H1 (cell line): ENCODE measurements around the gene SMS. TPM values are rescaled to one million over a fixed set of nuclear protein-coding genes. Genes with fewer than 3 reads are reported as not detected.
A peak's percentile ranks its signal among the peaks of the same experiment; 100 is the strongest.

Source experiments
- CTCF ChIA-PET: fragments of 300-600 bp; sonication (Branson Sonifier 250); formaldehyde crosslinking; loops from one replicate; lab custom pipeline; 2021; ENCODE audit not compliant: partially characterized antibody; lab: Charles Lee
- POLR2A ChIA-PET: fragments of 300-600 bp; sonication (Branson Sonifier 250); formaldehyde crosslinking; loops from one replicate; lab custom pipeline; 2021; ENCODE audit warnings: inconsistent platforms; ENCODE audit not compliant: partially characterized antibody; lab: Charles Lee
- DNase-seq, 2 experiments: peaks; one replicate each; pipeline versions ENCODE4 v3.0.0 to v3.0.0-alpha.2; 2010 to 2022; ENCODE audit warnings: low spot score in 2 of 2, low read depth in 1 of 2, mixed read lengths in 1 of 2
- FAIRE-seq: peaks from 2 replicates; lab custom pipeline; 2011; peaks lifted over from hg19 to GRCh38; lab: Jason Lieb, UNC
- H2AFZ ChIP-seq: 2 replicates; pipeline ENCODE4 v1.8.1; 2012; ENCODE audit warnings: low read length, inconsistent platforms
- H2AK5ac ChIP-seq: 2 replicates; pipeline ENCODE4 v1.6.1; 2013; ENCODE audit warnings: low read depth, low read length
- H2BK120ac ChIP-seq: replicated peaks from 2 replicates; pipeline ENCODE3; 2013; ENCODE audit warnings: low read depth, low read length, inconsistent platforms
- H2BK12ac ChIP-seq: 2 replicates; pipeline ENCODE4 v1.6.1; 2013; ENCODE audit warnings: low read depth, low read length
- H2BK15ac ChIP-seq: 2 replicates; pipeline ENCODE4 v1.6.1; 2013; ENCODE audit warnings: low read length
- H2BK20ac ChIP-seq: 2 replicates; pipeline ENCODE4 v1.6.1; 2013; ENCODE audit warnings: low read length
- H2BK5ac ChIP-seq: 2 replicates; pipeline ENCODE4 v1.6.1; 2013; ENCODE audit warnings: low read depth, low read length
- H3K14ac ChIP-seq: 2 replicates; pipeline ENCODE4 v1.6.1; 2013; ENCODE audit warnings: inconsistent platforms; ENCODE audit not compliant: insufficient read length
- H3K18ac ChIP-seq: 2 replicates; pipeline ENCODE4 v1.6.1; 2013; ENCODE audit warnings: low read length; ENCODE audit errors: extremely low read depth
- H3K23ac ChIP-seq: 2 replicates; pipeline ENCODE4 v1.6.1; 2013; ENCODE audit warnings: inconsistent platforms; ENCODE audit not compliant: insufficient read length
- H3K23me2 ChIP-seq: 2 replicates; pipeline ENCODE4 v1.6.1; 2013; ENCODE audit warnings: low read depth, low read length
- H3K27ac ChIP-seq: 2 replicates; pipeline ENCODE4 v1.6.1; 2011; ENCODE audit warnings: low read depth, low read length, inconsistent platforms
- H3K27me3 ChIP-seq, 4 experiments: replicated peaks in 1 of 4; 1 replicate in 1 of 4; 2 replicates in 3 of 4; pipeline versions ENCODE4 v1.6.1 to v1.8.1; 2011 to 2013; ENCODE audit warnings: low read length in 3 of 4, mild to moderate bottlenecking in 3 of 4, inconsistent platforms in 2 of 4, mixed read lengths in 2 of 4, moderate library complexity in 1 of 4; ENCODE audit not compliant: control insufficient read depth in 3 of 4, insufficient read depth in 3 of 4; ENCODE audit errors: extremely low read depth in 1 of 4
- H3K36me3 ChIP-seq, 4 experiments: 2 replicates each; pipeline versions ENCODE4 v1.6.1 to v1.8.1; 2011 to 2013; ENCODE audit warnings: mild to moderate bottlenecking in 4 of 4, low read length in 3 of 4, moderate library complexity in 2 of 4, control low read depth in 1 of 4, inconsistent platforms in 1 of 4; ENCODE audit not compliant: insufficient read depth in 4 of 4, control insufficient read depth in 2 of 4
- H3K4ac ChIP-seq: replicated peaks from 2 replicates; pipeline ENCODE3; 2013; ENCODE audit warnings: low read length, low read depth, mixed read lengths, inconsistent platforms; ENCODE audit not compliant: insufficient read length
- H3K4me1 ChIP-seq, 4 experiments: replicated peaks in 1 of 4; 1 replicate in 1 of 4; 2 replicates in 3 of 4; pipeline versions ENCODE4 v1.6.1 to v1.8.1; 2011 to 2013; ENCODE audit warnings: low read length in 3 of 4, inconsistent platforms in 2 of 4, mixed read lengths in 1 of 4; ENCODE audit not compliant: insufficient read depth in 4 of 4, control insufficient read depth in 3 of 4
- H3K4me2 ChIP-seq, 2 experiments: 2 replicates each; pipeline versions ENCODE4 v1.6.1 to v1.8.1; 2011 to 2013; ENCODE audit warnings: low read depth in 2 of 2, low read length in 2 of 2, control low read depth in 1 of 2, inconsistent platforms in 1 of 2, mild to moderate bottlenecking in 1 of 2; ENCODE audit not compliant: insufficient read depth in 1 of 2
- H3K4me3 ChIP-seq, 4 experiments: fragments of 200-600, 300-600 bp in 1 of 4; sonication (generic), shearing (Covaris generic), sonication (Bioruptor Twin) in 1 of 4; 2 replicates each; pipeline versions ENCODE4 v1.5.1 to v1.8.1; 2011 to 2016; ENCODE audit warnings: low read length in 4 of 4, low read depth in 3 of 4, control low read depth in 2 of 4, inconsistent platforms in 2 of 4, mild to moderate bottlenecking in 2 of 4, mixed read lengths in 1 of 4, moderate library complexity in 1 of 4; ENCODE audit not compliant: insufficient read depth in 2 of 4; ENCODE audit errors: extremely low read depth in 1 of 4
- H3K56ac ChIP-seq: replicated peaks from 2 replicates; pipeline ENCODE3; 2013; ENCODE audit warnings: low read depth, mild to moderate bottlenecking, mixed read lengths, low read length, inconsistent platforms; ENCODE audit not compliant: insufficient read length
- H3K79me1 ChIP-seq: 2 replicates; pipeline ENCODE4 v1.6.1; 2013; ENCODE audit warnings: low read depth, low read length, control low read depth
- H3K79me2 ChIP-seq, 2 experiments: 2 replicates each; pipeline versions ENCODE4 v1.6.1 to v1.8.1; 2012 to 2013; ENCODE audit warnings: low read length in 2 of 2, mild to moderate bottlenecking in 2 of 2, inconsistent platforms in 1 of 2; ENCODE audit not compliant: insufficient read depth in 2 of 2, control insufficient read depth in 1 of 2
- H3K9ac ChIP-seq, 4 experiments: replicated peaks in 1 of 4; 1 replicate in 1 of 4; 2 replicates in 3 of 4; pipeline versions ENCODE4 v1.6.1 to v1.8.1; 2011 to 2013; ENCODE audit warnings: low read depth in 3 of 4, low read length in 3 of 4, control low read depth in 2 of 4, mild to moderate bottlenecking in 2 of 4, moderate library complexity in 2 of 4, inconsistent platforms in 1 of 4; ENCODE audit errors: extremely low read depth in 1 of 4
- H3K9me3 ChIP-seq, 2 experiments: 2 replicates each; pipeline versions ENCODE4 v1.6.1 to v1.8.1; 2012 to 2013; ENCODE audit warnings: mild to moderate bottlenecking in 2 of 2, moderate library complexity in 2 of 2, control low read depth in 1 of 2, inconsistent platforms in 1 of 2, low read depth in 1 of 2, low read length in 1 of 2, mixed read lengths in 1 of 2; ENCODE audit not compliant: insufficient read depth in 2 of 2
- H4K20me1 ChIP-seq, 2 experiments: replicated peaks in 1 of 2; 2 replicates each; pipeline versions ENCODE3 to v1.8.1; 2011 to 2013; ENCODE audit warnings: inconsistent platforms in 2 of 2, low read length in 2 of 2, mild to moderate bottlenecking in 1 of 2; ENCODE audit not compliant: insufficient read depth in 2 of 2, control insufficient read depth in 1 of 2
- H4K5ac ChIP-seq: 2 replicates; pipeline ENCODE4 v1.6.1; 2013; ENCODE audit warnings: low read length, low read depth, mixed read lengths, inconsistent platforms; ENCODE audit not compliant: insufficient read length
- H4K8ac ChIP-seq: 2 replicates; pipeline ENCODE4 v1.8.0; 2013; ENCODE audit warnings: mild to moderate bottlenecking, moderate library complexity, low read length, inconsistent platforms; ENCODE audit not compliant: insufficient read depth; ENCODE audit errors: extremely low read depth
- H4K91ac ChIP-seq: replicated peaks from 2 replicates; pipeline ENCODE3; 2013; ENCODE audit warnings: low read length, mixed read lengths, inconsistent platforms; ENCODE audit not compliant: insufficient read length
- BRCA1 ChIP-seq: IDR thresholded peaks from 2 replicates; pipeline ENCODE4 v1.6.1; 2012; ENCODE audit warnings: low read depth, low read length, improper control_type of control experiment
- CBX5 ChIP-seq: fragments of 300-800, 300-1000 bp; sonication (generic); IDR thresholded peaks from 2 replicates; pipeline ENCODE4 v1.7.1; 2016; ENCODE audit warnings: antibody characterized with exemption, low read length, low read depth
- CTCF ChIP-seq, 3 experiments: IDR thresholded peaks; 1 replicate in 2 of 3; 2 replicates in 1 of 3; pipeline versions ENCODE4 v1.5.1 to v1.6.1; 2011; ENCODE audit warnings: low read length in 3 of 3, mild to moderate bottlenecking in 3 of 3, inconsistent platforms in 2 of 3, low read depth in 1 of 3, moderate library complexity in 1 of 3; ENCODE audit not compliant: insufficient read depth in 1 of 3; ENCODE audit errors: control extremely low read depth in 1 of 3
- POLR2A ChIP-seq, 2 experiments: IDR thresholded peaks; 1 replicate in 1 of 2; 2 replicates in 1 of 2; pipeline ENCODE4 v1.6.1; 2011; ENCODE audit warnings: low read depth in 2 of 2, low read length in 2 of 2, mild to moderate bottlenecking in 2 of 2; ENCODE audit errors: control extremely low read depth in 1 of 2
- RAD21 ChIP-seq, 2 experiments: IDR thresholded peaks in 1 of 2; conservative IDR thresholded peaks in 1 of 2; 2 replicates each; pipeline ENCODE4 v1.6.1; 2011; ENCODE audit warnings: low read depth in 2 of 2, low read length in 2 of 2, improper control_type of control experiment in 1 of 2, inconsistent platforms in 1 of 2, mild to moderate bottlenecking in 1 of 2, moderate library complexity in 1 of 2
- TEAD4 ChIP-seq: IDR thresholded peaks from 2 replicates; pipeline ENCODE4 v1.6.1; 2012; ENCODE audit warnings: low read depth, low read length, inconsistent platforms, mixed read lengths
- WGBS, 2 experiments: shearing (Covaris generic) in 1 of 2; methylation state at CpG; one replicate each; pipeline versions ENCODE4 v1.1.6 to v1.1.7; 2013 to 2015; ENCODE audit warnings: low lambda C conversion rate in 2 of 2, mixed read lengths in 2 of 2, inconsistent platforms in 1 of 2, low coverage in 1 of 2, missing lambda C conversion rate in 1 of 2; ENCODE audit not compliant: insufficient replicate concordance in 2 of 2, insufficient coverage in 1 of 2, insufficient read length in 1 of 2; ENCODE audit errors: extremely low coverage in 1 of 2, missing lambda C conversion rate in 1 of 2; 5-methylcytosine and 5-hydroxymethylcytosine counted together
- polyA plus RNA-seq, 7 experiments: library from polyadenylated mRNA; depleted of rRNA in 3 of 7; stranded (reverse) in 5 of 7; unstranded in 2 of 7; fragments of >200 nt in 5 of 7; fragments of 200-250 nt in 2 of 7; gene quantifications; 1 replicate in 5 of 7; 2 replicates in 1 of 7; 4 replicates in 1 of 7; pipeline versions ENCODE4 v1.2.1 to v1.2.3, GENCODE V29; 2011 to 2013; ENCODE audit warnings: missing spikeins in 2 of 7, mixed read lengths in 2 of 7
- total RNA-seq: library from RNA; stranded (reverse); fragmentation: NEBNext Ultra II Directional; extraction: Animal tissue kit (Norgen Biotek cat#: 25700); gene quantifications from 2 replicates; pipeline ENCODE4 v1.2.1, GENCODE V29; 2021

The SMS gene
- total and polyA plus RNA-seq, 2 of the 8 experiments (the other 6 are each of a cell fraction or from before 2014, with no cell fraction given): 66.3 to 256 TPM

DNA sequence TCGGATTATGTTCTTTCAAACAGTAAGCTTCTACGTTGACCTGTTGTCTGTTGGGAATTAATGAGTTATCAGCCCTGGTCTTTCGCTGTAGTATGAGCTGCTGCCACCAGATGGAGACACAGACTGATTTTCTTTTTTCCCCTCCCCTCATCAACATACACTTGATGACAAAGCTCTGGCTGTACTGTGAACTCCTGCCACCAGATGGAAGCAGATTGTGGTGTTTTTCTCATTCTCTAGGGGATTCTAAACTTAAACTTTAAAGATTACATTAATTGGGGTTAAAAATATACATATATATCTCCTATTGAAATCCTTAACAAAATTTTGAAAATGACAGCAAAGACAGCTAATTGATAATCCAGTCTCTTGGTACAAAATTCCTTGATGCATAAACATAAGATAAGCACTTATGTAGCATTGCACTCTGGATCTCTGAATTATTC is 44.8 kb downstream of the SMS start:
- Histone ChIP-seq H3K4me1 (no peaks in the 10 kb centered on the region), H4K5ac (no peak overlapping the region), H2BK15ac (no peak overlapping the region), H3K4ac (no peak overlapping the region), H3K79me2 (no peaks in the 10 kb centered on the region), H3K9ac (no peak overlapping the region), H3K23ac (no peak overlapping the region), H2AFZ (no peak overlapping the region), H3K79me1 (no peaks in the 10 kb centered on the region), H3K23me2 (no peaks in the 10 kb centered on the region), H2BK120ac (no peak overlapping the region), H3K27ac (no peak overlapping the region), H2AK5ac (no peak overlapping the region), H4K20me1 (no peaks in the 10 kb centered on the region), H2BK5ac (no peak overlapping the region), H2BK12ac (no peak overlapping the region), H3K9me3 (no peaks in the 10 kb centered on the region), H3K18ac (no peak overlapping the region), H3K36me3 (peaks cover 0 to 37% (median 19%) of the 10 kb centered on the region in 4 experiments; a peak in 7 of 8 replicates), H3K14ac (no peak overlapping the region), H3K4me2 (no peak overlapping the region), H4K8ac (no peak overlapping the region), H2BK20ac (no peak overlapping the region), H4K91ac (no peak overlapping the region), H3K4me3 (no peak overlapping the region), H3K27me3 (no peaks in the 10 kb centered on the region), H3K56ac (no peak overlapping the region)
- WGBS, 2 experiments: 47% methylated on average over 3 of the region's 3 CpGs; no CpG with 5 or more reads in 1 of the 2 experiments
- ChIA-PET CTCF (interaction anchor here (0.6 to 2.8 kb wide), 38 partner anchors 9 to 1101 kb away, joined by 3 to 12 read pairs (median 4); no protein-coding TSS in a partner anchor), POLR2A (interaction anchor here (1.4 kb wide), 1 partner anchor 12 kb away, joined by 5 read pairs; no protein-coding TSS in a partner anchor)
- DNase-seq (peak; percentile 15 to 68), FAIRE-seq (peak; percentile 99)
- no peak for TF ChIP-seq TEAD4
- TF ChIP-seq RAD21 (IDR thresholded peaks at IDR 0.05 in 1 of 2, conservative IDR thresholded peaks at IDR 0.05 in 1 of 2; ENCODE audit: low read depth in 2 of 2, low read length in 2 of 2): peak; percentile 86 to 87
- peak in 2 of 3 experiments; percentile 84 to 93; a peak in 3 of 4 replicates for TF ChIP-seq CTCF (IDR thresholded peaks at IDR 0.05; ENCODE audit: control extremely low read depth in 1 of 3, insufficient read depth in 1 of 3, low read depth in 1 of 3, low read length in 3 of 3)
- TF ChIP-seq BRCA1: no peak
- TF ChIP-seq POLR2A (IDR thresholded peaks at IDR 0.05; ENCODE audit: control extremely low read depth in 1 of 2, low read depth in 2 of 2, low read length in 2 of 2): no peak
- TF ChIP-seq CBX5: no peak
